Smooth muscle cell (in vitro differentiated cells): ENCODE results near the gene PNPLA2. TPM values are rescaled to one million over a fixed set of nuclear protein-coding genes. Genes with fewer than 3 reads are reported as not detected.

ENCODE experiments used
- DNase-seq: peaks from one replicate; lab custom pipeline; 2025; ENCODE audit not compliant: unreplicated experiment; lab: John Stamatoyannopoulos, UW
- H2AFZ ChIP-seq: fragments of 200-600 bp; sonication (generic); 2 replicates; pipeline ENCODE4 v1.6.0; 2016; ENCODE audit warnings: antibody characterized with exemption, low read depth, mild to moderate bottlenecking
- H3F3A ChIP-seq: fragments of 200-600 bp; sonication (generic); 2 replicates; pipeline ENCODE4 v1.6.0; 2017; ENCODE audit warnings: antibody characterized with exemption, low read depth
- H3K27ac ChIP-seq: fragments of 200-600 bp; sonication (generic); 2 replicates; pipeline ENCODE4 v1.5.1; 2016; ENCODE audit warnings: low read depth, mild to moderate bottlenecking
- H3K27me3 ChIP-seq: fragments of 200-600 bp; sonication (generic); 2 replicates; pipeline ENCODE4 v1.6.1; 2016; ENCODE audit warnings: low read depth, mild to moderate bottlenecking
- H3K36me3 ChIP-seq: fragments of 200-600 bp; sonication (generic); 2 replicates; pipeline ENCODE4 v1.5.1; 2016; ENCODE audit warnings: low read depth
- H3K4me1 ChIP-seq: fragments of 200-600 bp; sonication (generic); 2 replicates; pipeline ENCODE4 v1.5.1; 2016; ENCODE audit warnings: low read depth
- H3K4me2 ChIP-seq: fragments of 200-600 bp; sonication (generic); 2 replicates; pipeline ENCODE4 v1.6.0; 2016; ENCODE audit warnings: mild to moderate bottlenecking
- H3K4me3 ChIP-seq: fragments of 200-600 bp; sonication (generic); 2 replicates; pipeline ENCODE4 v1.5.1; 2016; ENCODE audit warnings: mild to moderate bottlenecking
- H3K79me2 ChIP-seq: fragments of 200-600 bp; sonication (generic); 2 replicates; pipeline ENCODE4 v1.6.0; 2016; ENCODE audit warnings: low read depth, mild to moderate bottlenecking
- H3K9ac ChIP-seq: fragments of 200-600 bp; sonication (generic); 2 replicates; pipeline ENCODE4 v1.6.0; 2016; ENCODE audit warnings: low read depth
- H3K9me3 ChIP-seq: fragments of 200-600 bp; sonication (generic); replicated peaks from 2 replicates; pipeline ENCODE4 v1.5.1; 2016; ENCODE audit warnings: low read depth
- H4K20me1 ChIP-seq: fragments of 200-600 bp; sonication (generic); 2 replicates; pipeline ENCODE4 v1.6.0; 2016; ENCODE audit warnings: low read depth
- CTCF ChIP-seq: fragments of 200-600 bp; sonication (generic); IDR thresholded peaks from 2 replicates; pipeline ENCODE4 v1.5.1; 2017; ENCODE audit warnings: borderline replicate concordance, mild to moderate bottlenecking, antibody characterized with exemption; ENCODE audit not compliant: insufficient read depth, poor library complexity, severe bottlenecking
- WGBS: methylation state at CpG from one replicate; pipeline ENCODE4 v1.1.7; 2016; ENCODE audit warnings: low lambda C conversion rate; 5-methylcytosine and 5-hydroxymethylcytosine counted together
- polyA plus RNA-seq: library from polyadenylated mRNA; unstranded; fragments of >200 nt; fragmentation: Nextera tagmentation; extraction: Ambion mirVana; gene quantifications from 2 replicates; pipeline ENCODE4 v1.2.1, GENCODE V29; 2016
- total RNA-seq: library from RNA; depleted of rRNA; stranded (reverse); fragments of >200 nt; gene quantifications from 2 replicates; pipeline ENCODE4 v1.2.3, GENCODE V29; 2014

PNPLA2 gene
- total and polyA plus RNA-seq, 2 experiments from 2014 or later: 12.4 to 26.4 TPM

GRCh38 chr11:853682-854448 lies 35.2 kb downstream of the PNPLA2 start:
- peaks cover 15% of the 10 kb centered on the region for H3K27me3 ChIP-seq
- no peak for DNase-seq
- no peak for TF ChIP-seq CTCF
- H3K4me3 ChIP-seq: no peak overlapping the region
- no peak overlapping the region for H3K4me2 ChIP-seq
- peaks cover 93% of the 10 kb centered on the region for H4K20me1 ChIP-seq
- peaks cover 24% of the 10 kb centered on the region for H3K4me1 ChIP-seq
- H3K9me3 ChIP-seq: no peaks in the 10 kb centered on the region
- WGBS: 92% methylated on average over 27 of the region's 27 CpGs
- H3K36me3 ChIP-seq: no peaks in the 10 kb centered on the region
- no peaks in the 10 kb centered on the region for H3F3A ChIP-seq
- no peak overlapping the region for H3K9ac ChIP-seq
- H2AFZ ChIP-seq: no peak overlapping the region
- H3K79me2 ChIP-seq: no peaks in the 10 kb centered on the region
- no peak overlapping the region for H3K27ac ChIP-seq

GRCh38 chr11:854601-855329 lies 36.1 kb downstream of the PNPLA2 start:
- Histone ChIP-seq H3K4me2 (no peak overlapping the region), H3K9ac (no peak overlapping the region), H4K20me1 (peaks cover 91% of the 10 kb centered on the region), H3K79me2 (no peaks in the 10 kb centered on the region), H3K27ac (no peak overlapping the region), H3K27me3 (peaks cover 10% of the 10 kb centered on the region), H3K4me3 (no peak overlapping the region), H3F3A (no peaks in the 10 kb centered on the region), H3K4me1 (peaks cover 25% of the 10 kb centered on the region), H3K36me3 (no peaks in the 10 kb centered on the region), H2AFZ (no peak overlapping the region), H3K9me3 (no peaks in the 10 kb centered on the region)
- TF ChIP-seq CTCF: no peak
- 85% methylated on average over 15 of the region's 20 CpGs for WGBS
- DNase-seq: no peak

- Histone ChIP-seq H3K27me3 (peaks cover 6% of the 10 kb centered on the region), H3K79me2 (no peaks in the 10 kb centered on the region), H3K27ac (no peak overlapping the region), H3K36me3 (no peaks in the 10 kb centered on the region), H3K9me3 (no peaks in the 10 kb centered on the region), H3F3A (no peaks in the 10 kb centered on the region), H3K4me1 (peaks cover 28% of the 10 kb centered on the region), H3K9ac (no peak overlapping the region), H2AFZ (no peak overlapping the region), H3K4me2 (no peak overlapping the region), H4K20me1 (peaks cover 92% of the 10 kb centered on the region), H3K4me3 (no peak overlapping the region)
- no peak for TF ChIP-seq CTCF
- WGBS: 90% methylated on average over 4 of the region's 7 CpGs
- DNase-seq: no peak
Observed at GRCh38 chr11:855330-855674, 36.6 kb downstream of the PNPLA2 start.
